NCI-H1694 (cell line): ENCODE data around the gene CSF1.
"Not testable (repeated sequence)": the region's sequence is repeated elsewhere in the genome, so short reads cannot be mapped to it uniquely, and the experiment has no call there.

ENCODE experiments used
- DNase-seq: peaks from one replicate; lab custom pipeline; 2025; lab: John Stamatoyannopoulos, UW

The CSF1 gene

GRCh38 chr1:109910123-109910962 is at the start of gene CSF1:
TSS of gene CSF1 (plus strand) at chr1:109910849. CDS start at chr1:109911024, 175 bp downstream.
- no peak for DNase-seq

GRCh38 chr1:109861616-109862015 is 49.0 kb upstream of the CSF1 start:
- DNase-seq: not testable (repeated sequence)

- no peak for DNase-seq
Observed at GRCh38 chr1:109863667-109864046, 47.0 kb upstream of the CSF1 start.

GRCh38 chr1:109864047-109864822 is 46.4 kb upstream of the CSF1 start:
- no peak for DNase-seq

GRCh38 chr1:109864930-109865612 is 45.6 kb upstream of the CSF1 start:
- DNase-seq: no peak

- DNase-seq: no peak
Observed at GRCh38 chr1:109866071-109866470, 44.6 kb upstream of the CSF1 start.

GRCh38 chr1:109873278-109874175 is 37.1 kb upstream of the CSF1 start:
- DNase-seq: no peak

- DNase-seq: no peak
Observed at GRCh38 chr1:109874445-109874844, 36.2 kb upstream of the CSF1 start.

- DNase-seq: no peak
Observed at GRCh38 chr1:109875874-109876273, 34.8 kb upstream of the CSF1 start.

GRCh38 chr1:109876617-109877316 is 33.9 kb upstream of the CSF1 start:
- no peak for DNase-seq

GRCh38 chr1:109877317-109877771 is 33.3 kb upstream of the CSF1 start:
- no peak for DNase-seq

- DNase-seq: no peak
Observed at GRCh38 chr1:109877776-109878175, 32.9 kb upstream of the CSF1 start.

GRCh38 chr1:109878531-109879104 is 32.0 kb upstream of the CSF1 start:
- no peak for DNase-seq

- not testable (repeated sequence) for DNase-seq
Observed at GRCh38 chr1:109879371-109879770, 31.3 kb upstream of the CSF1 start.

GRCh38 chr1:109879881-109880525 is 30.6 kb upstream of the CSF1 start:
- no peak for DNase-seq

GRCh38 chr1:109880971-109881894 is 29.4 kb upstream of the CSF1 start:
- DNase-seq: no peak

- no peak for DNase-seq
Observed at GRCh38 chr1:109881906-109882287, 28.8 kb upstream of the CSF1 start.

- no peak for DNase-seq
Observed at GRCh38 chr1:109882288-109883245, 28.1 kb upstream of the CSF1 start.
